Kidney glomerular epithelial cell (primary cell): ENCODE results near the gene RPS8.
A peak's percentile ranks its signal among the peaks of the same experiment; 100 is the strongest.
"Not testable (repeated sequence)": the region's sequence is repeated elsewhere in the genome, so short reads cannot be mapped to it uniquely, and the experiment has no call there.

Experiments used
- DNase-seq: peaks from one replicate; lab custom pipeline; 2025; lab: John Stamatoyannopoulos, UW

Gene RPS8

GRCh38 chr1:44803062-44803311 is 27.6 kb downstream of the RPS8 start:
- DNase-seq = no peak

- peak; percentile 4 for DNase-seq
These were observed 28.2 kb downstream of the RPS8 start for GRCh38 chr1:44803312-44804095.

- no peak for DNase-seq
These were observed 30.1 kb downstream of the RPS8 start for GRCh38 chr1:44805311-44806024.

GRCh38 chr1:44806025-44806703 is 30.8 kb downstream of the RPS8 start:
- DNase-seq = no peak

GRCh38 chr1:44806704-44807363 is 31.5 kb downstream of the RPS8 start, which contains the start of gene DYNLT4:
DYNLT4 (minus strand) TSS chr1:44807351; CDS start chr1:44806668, 683 bp downstream.
- DNase-seq = no peak

GRCh38 chr1:44807364-44808062 is 32.2 kb downstream of the RPS8 start:
- DNase-seq = peak; percentile 99

- DNase-seq = peak; percentile 72
These were observed 33.0 kb downstream of the RPS8 start, which contains the start of gene BTBD19 for GRCh38 chr1:44808063-44808937. BTBD19 (plus strand) TSS chr1:44808523; CDS start chr1:44808821, 298 bp downstream.

- DNase-seq = peak; percentile 29
These were observed 33.9 kb downstream of the RPS8 start for GRCh38 chr1:44808938-44809917.

GRCh38 chr1:44810101-44810761 is 34.9 kb downstream of the RPS8 start:
- DNase-seq = peak; percentile 19

GRCh38 chr1:44810762-44811105 is 35.4 kb downstream of the RPS8 start:
- not testable (repeated sequence) for DNase-seq

- no peak for DNase-seq
These were observed 35.9 kb downstream of the RPS8 start for GRCh38 chr1:44811234-44811633.

GRCh38 chr1:44812822-44813543 is 37.6 kb downstream of the RPS8 start:
- no peak for DNase-seq

- DNase-seq = not testable (repeated sequence)
These were observed 40.6 kb downstream of the RPS8 start for GRCh38 chr1:44815926-44816325.

- no peak for DNase-seq
These were observed 42.0 kb downstream of the RPS8 start for GRCh38 chr1:44817307-44817706.

GRCh38 chr1:44817771-44818495 is 42.6 kb downstream of the RPS8 start:
- no peak for DNase-seq

- DNase-seq = peak; percentile 65
These were observed 43.9 kb downstream of the RPS8 start for GRCh38 chr1:44819196-44819607.

- peak; percentile 93 for DNase-seq
These were observed 44.4 kb downstream of the RPS8 start for GRCh38 chr1:44819608-44820327.
